EL (cell line): Measurements from ENCODE around the gene SLCO3A1.
A peak's percentile ranks its signal among the peaks of the same experiment; 100 is the strongest.

Experiments used
- DNase-seq: peaks from one replicate; pipeline ENCODE4 v3.0.0-alpha.2; 2016

Gene SLCO3A1

DNA sequence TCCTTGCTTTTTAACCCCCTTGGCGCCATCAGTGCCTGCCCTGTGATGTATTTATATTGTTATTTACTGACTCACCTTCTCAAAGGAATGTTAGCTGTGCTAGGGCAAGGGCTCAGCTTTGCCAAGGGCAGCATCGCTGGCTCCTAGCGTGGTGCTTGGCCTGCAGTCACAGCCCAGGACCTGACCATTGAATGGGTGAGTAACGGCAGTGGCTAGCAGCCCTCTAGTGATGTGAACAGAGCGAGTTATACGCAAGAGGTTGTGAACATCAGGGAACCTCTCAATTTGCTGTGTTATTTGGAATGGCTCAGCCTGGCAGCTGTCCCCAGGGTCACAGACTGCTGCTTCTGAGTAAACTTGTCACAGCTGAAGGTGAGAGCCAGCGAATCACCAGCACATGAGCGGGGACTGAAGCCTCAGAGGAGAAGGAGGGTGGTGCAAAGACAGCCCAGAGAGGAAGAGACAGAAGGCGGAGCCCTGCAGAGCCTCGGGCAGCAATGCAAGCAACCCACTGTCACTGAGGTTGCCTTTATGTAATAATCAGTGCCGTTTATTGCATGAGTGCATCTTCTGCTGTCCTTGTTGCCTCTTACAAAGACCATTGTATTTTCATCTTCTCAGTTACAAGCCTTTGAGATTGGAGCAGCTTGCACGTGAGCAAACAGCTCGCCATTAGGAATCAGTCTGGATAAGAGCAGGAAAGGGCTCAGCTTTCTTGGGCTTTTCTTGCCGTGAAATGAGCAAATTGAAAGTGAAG, 158.3 kb downstream of the SLCO3A1 start:
- DNase-seq: no peak

DNA sequence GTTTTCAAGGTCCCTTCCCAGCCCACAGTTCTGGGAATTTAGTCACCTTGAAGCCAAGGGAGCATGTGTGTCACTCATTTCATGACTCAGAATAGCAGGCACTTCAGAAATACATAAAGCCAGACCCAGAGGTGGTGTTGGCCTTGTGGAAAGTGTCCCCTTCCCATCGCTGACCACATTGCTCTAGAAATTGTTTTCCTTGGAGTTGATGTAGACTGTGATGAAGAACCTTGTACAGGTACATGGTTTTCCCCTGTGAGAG, 158.8 kb downstream of the SLCO3A1 start:
- DNase-seq: no peak

DNA sequence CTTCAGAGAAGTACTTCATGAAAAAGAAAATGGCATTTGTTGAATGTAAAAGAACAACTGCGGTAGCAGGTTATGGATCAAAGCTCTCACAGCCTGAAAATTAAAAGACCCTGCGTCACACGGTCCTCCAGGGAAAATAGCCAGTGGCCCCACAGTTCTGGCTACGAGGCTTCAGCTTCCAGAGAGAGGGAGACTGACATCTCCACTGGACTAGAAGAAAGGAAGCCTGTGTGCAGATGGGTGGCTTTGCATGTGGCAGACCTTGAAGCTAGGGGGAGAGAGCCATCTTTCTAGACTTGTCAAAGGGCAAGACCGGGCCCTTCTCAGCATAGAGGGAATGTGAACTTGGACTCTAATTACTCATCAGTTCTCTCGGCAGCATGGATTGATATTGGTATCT, 159.4 kb downstream of the SLCO3A1 start:
- no peak for DNase-seq

DNA sequence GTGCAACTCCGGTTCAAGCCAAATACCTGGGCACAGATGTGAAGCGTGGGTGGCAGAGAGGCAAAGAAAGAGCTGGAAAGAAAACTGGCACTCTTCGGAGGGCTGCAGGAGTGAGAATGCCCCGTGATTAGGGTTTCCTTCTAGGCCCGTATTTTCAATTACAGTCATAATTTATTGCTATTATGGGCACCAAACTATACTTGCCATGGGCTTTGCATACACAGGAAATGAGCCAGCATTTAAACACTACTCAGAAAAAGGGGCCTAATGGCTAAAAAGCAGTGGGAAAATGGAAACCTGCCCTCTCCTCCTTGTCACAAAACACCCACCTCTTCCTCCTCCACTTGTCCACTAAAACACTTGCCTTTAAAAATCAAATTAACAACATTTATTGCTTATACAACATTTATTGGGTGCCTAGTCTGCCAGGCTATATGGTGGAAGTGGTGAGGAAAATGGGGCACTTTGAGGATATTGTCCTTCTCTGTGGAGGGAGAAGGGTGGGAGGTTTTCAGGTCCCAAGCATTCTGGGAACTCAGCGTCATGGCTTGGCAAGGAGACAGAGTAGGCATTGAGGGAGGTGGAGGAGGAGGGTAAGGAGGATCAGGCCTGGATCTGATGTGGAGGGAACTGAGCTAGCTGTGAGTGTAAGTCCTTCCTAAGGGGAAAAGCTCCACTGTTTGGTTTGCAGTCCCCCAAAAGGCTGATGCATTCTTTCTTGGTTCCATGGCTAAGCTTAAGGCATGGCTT, 160.9 kb downstream of the SLCO3A1 start:
- DNase-seq: no peak

DNA sequence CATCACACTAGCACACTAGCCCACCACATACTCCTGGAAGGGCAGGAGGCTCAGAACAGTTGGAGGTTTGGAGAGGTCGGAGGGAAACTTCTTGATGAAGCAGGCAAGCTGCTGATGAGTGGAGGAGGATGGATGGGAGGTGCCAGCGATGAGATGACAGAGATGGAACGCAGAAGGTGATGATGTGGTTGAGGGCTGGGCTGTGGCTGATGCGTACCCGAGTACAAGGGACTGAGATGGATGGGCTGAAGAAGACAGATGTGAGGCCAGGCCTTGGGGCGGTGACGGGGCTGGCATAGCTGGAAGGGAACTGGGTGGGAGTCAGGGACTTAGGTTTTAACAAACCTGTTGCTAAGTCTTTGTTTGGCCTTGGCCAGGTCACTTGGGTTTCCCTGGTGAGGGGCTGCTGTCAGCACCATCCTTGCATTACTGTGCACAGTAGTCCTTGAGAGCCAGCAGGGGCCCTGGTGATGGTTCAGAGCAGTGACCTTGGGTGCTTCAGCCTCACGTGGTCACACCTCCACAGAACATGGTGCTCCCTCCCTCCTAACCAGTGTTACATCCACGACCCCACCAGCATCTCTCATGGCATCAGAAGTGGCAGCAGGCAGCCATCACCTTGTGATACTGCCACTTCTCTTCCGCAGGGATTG, 164.5 kb downstream of the SLCO3A1 start:
- no peak for DNase-seq

DNA sequence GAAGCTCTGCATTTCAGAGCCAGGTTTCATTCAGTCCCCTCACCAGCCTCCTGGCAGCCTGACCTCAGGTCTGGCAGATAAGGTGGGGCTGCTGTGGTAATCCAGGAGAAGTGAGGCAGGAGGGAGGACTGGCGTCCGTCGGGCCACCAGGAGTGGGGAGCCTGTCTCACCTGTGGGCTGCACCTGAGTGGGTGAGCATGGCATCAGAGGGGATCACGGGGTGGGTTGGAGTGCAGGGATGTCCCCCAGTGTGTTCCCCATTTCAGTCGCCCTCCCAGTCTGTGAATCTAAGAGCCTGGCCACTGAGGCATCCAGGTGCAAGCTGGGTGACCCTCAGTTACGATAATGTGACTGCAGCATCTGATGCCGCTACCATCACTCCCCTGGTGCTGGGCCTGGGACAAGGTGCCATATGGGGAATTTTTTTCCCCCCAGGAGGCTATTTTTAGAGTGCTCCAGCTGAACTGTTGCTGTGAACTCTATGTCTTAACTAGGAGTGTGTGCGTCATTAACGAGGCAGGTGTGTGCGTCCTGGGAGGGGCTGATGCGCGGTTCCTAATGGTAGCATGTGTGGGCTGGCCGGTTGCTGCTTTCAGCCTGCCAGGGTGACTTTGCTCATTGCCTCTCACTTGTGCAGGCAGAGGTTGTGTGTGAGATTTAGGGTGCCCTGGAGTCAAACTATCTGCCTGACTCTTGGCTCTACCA, 165.2 kb downstream of the SLCO3A1 start:
- no peak for DNase-seq

DNA sequence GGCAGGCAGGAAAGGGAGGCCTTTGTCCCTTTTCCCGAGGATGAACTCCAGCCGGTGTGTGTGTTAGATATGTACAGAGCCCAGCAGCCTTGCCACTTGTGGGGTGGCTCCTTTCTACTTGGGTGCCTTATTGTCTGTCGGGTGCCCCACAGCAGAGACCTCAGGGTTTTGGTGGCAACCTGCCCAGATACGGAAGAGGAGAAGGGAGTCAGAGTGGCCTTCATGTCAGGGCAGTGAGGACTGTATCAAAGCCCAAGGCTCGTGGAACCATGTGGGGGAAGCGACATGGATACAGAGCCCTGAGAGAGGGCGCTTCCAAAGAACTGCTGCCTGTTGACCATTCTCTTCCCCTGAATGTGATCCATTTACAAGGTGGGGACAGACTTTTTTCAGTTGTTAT, 166.2 kb downstream of the SLCO3A1 start:
- DNase-seq: no peak

DNA sequence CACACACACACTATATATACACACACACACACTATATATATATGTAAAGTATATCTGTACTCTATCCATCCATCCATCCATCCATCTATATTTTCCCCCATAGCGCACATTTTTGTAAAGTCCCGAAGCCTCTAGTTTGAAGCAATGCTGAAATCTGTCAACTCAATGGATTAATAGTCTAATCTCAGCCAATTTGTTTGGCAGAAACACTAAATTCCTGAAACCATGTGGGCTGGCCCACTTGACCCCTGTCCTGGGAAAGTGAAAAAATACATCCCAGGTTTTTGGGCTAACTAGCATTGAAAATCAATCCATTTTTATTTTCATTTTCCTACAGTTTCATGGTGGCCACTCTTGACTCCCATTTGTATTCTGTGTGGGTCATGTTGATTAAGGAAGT, 166.7 kb downstream of the SLCO3A1 start:
- DNase-seq: no peak

DNA sequence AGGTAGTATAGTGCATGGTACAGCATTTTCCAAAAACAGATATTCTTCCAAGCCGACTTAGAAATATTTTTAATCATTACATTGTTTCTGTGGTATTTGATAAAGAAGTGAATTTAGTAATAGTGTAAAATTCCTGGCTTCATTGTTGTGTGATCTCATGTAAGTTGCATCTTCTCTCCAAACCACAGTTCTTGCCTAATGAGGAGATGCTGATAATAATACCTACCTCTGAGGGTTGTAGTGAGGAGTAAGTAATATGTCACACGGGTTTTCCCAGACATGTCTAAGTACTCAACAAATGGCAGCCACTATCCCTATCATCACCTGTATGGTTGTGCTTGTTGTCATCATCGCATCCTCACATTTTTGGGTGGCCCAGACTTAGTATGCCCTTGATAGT, 167.3 kb downstream of the SLCO3A1 start:
- DNase-seq: no peak

DNA sequence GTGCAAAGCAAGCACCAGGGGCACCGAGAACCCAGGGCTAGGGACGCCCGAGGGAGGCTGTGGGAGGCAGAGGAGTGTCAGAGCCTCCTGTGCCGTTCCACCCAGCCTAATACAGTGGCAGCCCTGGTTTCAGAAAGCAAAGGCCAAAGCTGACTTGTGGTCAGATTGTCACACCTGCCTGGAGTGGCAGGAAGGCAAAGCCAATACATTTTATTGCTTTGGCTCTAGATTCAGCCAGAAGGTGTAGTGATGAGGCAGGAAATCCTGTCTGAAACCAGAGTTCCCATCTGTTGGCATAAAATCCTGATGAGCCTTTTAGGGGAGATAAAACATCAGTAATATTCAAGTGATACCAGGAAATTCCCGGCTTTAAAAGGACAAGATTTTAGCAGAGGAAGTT, 168.3 kb downstream of the SLCO3A1 start:
- no peak for DNase-seq

DNA sequence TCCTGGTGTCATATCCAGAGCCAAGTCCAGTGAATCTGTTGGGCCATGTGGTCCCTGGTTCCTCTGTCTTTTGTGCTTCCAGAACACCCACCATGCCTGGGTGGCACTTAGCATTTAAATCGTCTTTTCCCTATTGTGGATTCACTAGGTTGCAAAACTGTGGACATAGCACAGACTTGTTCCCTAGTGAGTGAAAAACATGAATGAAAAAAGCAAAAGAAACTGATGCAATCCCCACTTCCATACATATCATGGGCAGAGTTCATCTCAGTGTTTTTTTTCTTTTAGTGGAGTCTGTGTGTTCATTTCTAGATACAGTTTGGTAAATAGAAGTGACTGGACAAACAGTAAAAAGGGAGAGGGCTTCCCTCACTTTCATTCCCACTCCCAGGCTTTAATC, 170.5 kb downstream of the SLCO3A1 start:
- DNase-seq: no peak

DNA sequence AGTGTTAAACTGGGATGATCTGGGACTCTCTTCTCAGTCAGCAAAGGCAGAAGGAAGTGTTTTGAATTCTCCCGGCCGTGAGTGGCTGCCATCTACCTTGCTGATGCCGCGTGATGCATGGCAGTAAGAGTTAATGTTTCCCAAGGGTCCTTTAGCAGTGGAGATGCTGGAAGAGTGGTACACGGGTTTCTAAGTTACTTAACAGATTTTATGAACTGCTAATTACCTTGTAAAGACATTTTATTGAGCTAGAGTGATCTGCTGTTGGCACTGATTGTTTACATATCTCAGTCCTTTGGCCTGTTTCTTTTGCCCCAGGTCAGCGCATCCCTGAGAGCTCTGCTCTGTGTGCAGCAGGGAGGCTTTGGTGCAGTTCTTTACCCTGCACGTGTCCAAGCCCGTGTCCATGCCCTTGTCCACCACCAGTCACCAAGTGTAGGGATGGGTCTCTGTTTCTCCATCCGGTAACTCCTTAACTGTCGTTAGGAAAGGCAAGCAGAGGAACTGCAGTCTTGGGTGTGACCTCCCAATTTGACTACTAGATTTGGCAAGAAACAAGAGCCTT, 172.3 kb downstream of the SLCO3A1 start:
- no peak for DNase-seq

DNA sequence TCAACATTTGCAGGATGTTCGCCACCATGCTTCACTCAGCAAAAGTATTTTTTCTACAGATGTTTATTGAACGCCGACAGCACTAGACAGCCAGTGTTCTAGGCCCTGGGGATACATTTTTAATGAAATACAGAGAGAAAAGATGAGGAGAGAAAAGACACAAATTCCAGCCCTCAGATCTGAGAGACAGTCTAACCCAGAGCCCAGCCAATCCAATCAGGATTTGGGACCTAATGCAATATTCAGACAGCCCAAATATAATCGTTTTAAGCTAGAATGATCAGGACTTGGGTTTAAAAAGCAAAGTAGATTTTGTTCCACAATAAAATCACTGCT, 174.8 kb downstream of the SLCO3A1 start:
- no peak for DNase-seq

DNA sequence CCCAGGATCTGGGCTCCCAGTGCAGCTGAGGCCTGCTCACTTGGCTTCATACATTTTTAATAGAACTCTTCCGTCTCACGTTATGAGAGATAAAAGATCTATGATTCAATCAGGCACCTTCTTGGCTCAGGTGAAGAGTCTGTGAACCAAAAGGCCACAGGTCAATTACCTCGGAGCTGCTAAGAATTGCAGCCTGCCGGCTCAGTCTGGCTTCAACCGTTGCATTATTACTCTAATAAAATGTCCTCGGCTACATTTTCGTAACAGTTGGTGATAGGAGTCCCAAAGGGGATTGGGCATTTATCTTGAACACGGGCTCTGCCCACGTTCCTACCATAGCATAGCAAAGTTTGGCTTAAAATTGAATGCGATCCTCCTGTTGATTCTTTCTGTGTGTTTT, 176.3 kb downstream of the SLCO3A1 start:
- no peak for DNase-seq

DNA sequence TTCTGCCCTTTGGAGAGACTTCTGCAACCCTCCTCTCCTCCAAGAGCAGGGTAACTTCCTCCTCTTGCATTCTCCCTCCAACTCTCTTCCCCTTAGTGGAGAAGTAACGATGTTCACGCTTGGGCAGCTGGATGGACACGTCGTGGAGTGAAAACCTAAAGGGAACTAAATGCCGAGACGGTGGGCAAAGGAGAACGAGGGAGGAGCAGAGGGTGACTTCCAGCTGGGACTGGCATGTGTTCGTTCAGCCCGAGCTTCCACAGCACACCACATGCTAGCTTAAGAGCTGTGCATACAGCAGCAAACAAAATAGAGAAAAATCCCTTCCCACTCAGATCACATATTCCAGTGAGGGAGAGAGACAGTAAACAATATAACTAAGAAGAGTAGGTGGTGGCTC, 179.8 kb downstream of the SLCO3A1 start:
- no peak for DNase-seq

DNA sequence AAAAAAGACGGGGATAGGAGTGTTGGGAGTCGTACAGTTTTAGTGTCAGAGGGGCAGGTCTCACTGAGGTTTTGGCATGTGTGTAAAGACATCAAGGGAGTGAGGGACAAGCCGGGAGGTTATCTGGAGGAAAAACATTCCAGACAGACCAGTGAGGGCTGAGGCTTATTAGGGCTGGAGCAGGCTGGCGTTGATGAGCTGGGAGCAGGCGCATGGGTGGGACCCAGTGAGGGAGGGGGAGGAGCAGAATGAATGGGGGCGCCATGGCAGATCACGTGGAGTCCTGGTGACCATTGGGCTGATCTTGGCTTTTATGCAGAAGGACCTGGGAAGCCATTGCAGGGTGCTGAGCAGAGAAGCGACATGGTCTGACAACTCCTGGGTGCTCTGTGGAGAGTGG, 180.2 kb downstream of the SLCO3A1 start:
- DNase-seq: no peak

DNA sequence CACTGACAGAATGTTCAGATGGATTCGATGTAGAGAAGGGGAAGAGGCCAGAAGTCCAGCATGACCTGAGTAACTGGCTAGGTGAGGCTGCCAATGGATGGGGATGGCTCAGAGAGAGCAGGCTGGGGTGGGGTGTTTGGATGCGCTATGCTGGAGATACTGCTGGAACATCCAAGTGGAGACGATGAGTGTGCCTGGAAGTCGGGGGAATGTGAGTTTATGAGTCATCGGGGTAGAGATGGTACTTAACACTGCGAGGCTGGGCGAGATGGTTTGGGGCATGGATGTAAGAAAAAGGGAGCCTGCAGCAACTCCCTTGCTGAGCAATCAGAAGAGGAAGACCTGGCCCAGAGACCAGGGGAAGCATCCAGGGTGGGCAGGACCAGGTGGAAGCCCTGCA, 180.7 kb downstream of the SLCO3A1 start:
- DNase-seq: peak; percentile 4

DNA sequence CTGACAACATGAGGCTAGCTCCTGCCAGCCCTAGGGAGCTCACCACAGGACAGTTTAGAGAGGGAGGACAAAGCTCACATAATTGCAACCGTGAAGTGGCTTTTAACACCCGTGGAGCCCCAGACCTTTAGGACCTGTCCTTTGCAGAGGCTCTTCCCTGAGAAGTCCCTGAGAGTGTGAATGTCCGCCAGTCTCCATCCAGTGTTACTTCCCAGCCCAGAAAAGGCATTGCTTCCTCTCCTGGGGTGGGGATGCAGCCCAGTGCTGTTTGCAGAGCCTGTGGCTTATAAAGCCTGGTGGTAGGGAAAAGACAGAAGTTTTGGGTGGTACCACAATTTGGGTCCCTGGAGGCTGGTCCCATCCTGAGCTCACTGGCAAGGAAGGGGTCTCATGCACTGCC, 182.0 kb downstream of the SLCO3A1 start:
- no peak for DNase-seq

DNA sequence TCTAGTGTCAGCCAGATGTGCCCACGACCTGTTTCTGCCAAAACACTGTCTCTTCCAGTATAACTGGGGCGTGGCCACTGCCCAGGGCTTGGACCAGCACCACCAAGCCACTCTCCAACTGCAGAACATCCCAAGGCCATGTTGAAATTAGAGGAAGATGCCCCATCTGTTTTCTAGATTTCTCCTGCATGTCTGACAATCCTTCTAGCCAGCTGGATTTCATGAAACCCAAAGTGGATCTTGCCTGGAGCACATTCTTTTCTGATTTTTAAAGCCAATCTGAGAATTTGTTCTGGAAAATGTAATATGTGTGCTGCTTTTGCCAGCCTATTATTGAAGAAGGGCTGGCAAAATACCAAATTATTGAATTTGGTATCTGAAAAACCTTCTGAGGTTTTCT, 182.5 kb downstream of the SLCO3A1 start:
- DNase-seq: no peak

DNA sequence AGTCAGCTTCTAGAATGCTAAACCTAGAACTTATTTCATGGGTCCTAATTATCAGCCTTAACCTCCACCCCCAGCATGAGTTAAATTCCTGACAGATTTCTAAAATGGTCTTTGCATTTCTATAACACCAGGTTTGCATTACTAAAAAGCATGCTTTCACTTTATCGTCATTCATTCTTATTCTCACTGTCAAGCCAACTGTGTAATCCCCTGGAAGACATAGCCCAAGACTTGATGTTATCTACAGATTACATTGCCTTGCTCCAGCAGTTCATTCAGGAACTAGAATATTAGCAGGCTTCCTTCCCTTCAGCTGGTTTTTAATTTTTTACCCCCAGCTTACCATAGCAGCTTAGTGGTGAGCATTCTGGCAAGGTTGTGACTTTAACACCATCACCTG, 184.0 kb downstream of the SLCO3A1 start:
- no peak for DNase-seq

DNA sequence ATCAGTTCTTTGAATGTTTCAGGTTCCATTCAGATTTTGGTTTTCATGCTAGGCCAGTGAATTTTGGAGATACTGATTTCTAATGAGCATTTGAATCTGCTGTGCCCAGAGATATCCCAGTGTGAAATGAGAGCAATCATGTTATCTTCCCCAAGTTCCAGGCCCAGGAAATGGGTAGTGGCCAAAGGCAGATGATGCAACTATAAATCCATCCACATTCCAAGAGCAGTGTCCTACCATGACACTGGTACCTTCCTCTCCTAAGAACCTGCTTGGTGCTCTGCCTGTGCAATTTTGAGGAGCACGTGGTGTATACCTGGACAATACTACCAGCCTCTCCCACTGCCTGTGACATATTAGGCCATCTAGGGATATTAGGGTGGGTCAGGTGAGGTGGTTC, 186.8 kb downstream of the SLCO3A1 start:
- DNase-seq: no peak

DNA sequence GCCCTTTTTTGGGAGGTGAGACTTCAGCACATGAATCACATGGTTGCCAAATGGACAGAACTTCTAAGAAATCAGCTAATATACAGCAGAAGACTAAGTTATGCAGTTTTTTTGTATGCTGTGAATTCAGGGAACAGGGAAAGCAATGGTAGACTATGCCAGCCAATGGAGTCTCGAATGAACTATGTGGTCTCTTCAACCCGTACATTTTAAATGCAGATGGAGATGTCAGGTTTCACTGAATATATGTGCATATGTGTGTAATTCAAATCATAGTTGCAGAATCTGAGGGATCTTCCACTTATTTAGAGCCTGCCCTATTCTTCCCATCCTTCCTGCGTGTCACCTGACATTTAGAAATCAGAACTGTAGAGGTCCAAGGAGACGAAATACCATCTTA, 187.9 kb downstream of the SLCO3A1 start:
- DNase-seq: no peak

DNA sequence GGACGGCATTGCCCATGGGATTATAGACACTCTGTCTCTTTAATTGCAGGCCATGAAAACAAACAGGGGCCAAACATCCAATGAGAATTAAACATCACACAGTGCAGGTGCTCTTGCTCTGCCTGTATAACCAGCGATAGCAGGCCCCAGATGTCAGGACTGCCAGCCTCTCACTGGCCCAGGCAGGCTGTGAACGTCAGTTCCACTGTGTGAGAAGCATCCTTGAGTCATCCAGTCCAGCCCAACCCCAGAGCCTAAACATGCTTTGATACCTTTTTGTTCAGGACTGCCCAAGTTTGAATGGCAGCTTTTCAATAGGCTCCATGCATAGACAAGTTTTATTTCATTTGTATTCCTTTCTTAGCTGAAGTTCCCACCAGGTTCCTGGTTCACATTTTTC, 189.8 kb downstream of the SLCO3A1 start:
- no peak for DNase-seq
